ENCODE data around the gene KRTAP5-5.

DNA sequence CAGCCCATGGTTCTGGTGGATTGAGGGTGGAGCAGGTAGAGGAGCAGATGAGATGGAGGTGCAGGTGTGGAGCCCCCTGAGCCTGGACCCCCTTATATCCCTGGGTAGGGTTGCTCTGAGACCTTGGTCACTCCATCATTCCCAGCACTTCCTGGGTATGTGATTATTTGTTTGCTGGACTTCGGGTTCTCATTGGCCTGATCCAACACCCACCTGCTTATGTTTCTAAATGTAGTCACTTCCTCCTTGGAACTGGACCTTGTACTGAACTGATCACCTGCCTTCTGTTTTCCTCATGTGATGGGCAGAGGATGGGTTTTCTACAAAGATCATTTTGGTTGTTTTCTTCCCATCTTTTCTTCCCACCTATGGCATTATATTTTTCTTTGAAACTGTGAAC lies 7.5 kb upstream of the KRTAP5-5 start, which contains the start of gene KRTAP5-4:
- TF ChIP-seq, protein P1, sequence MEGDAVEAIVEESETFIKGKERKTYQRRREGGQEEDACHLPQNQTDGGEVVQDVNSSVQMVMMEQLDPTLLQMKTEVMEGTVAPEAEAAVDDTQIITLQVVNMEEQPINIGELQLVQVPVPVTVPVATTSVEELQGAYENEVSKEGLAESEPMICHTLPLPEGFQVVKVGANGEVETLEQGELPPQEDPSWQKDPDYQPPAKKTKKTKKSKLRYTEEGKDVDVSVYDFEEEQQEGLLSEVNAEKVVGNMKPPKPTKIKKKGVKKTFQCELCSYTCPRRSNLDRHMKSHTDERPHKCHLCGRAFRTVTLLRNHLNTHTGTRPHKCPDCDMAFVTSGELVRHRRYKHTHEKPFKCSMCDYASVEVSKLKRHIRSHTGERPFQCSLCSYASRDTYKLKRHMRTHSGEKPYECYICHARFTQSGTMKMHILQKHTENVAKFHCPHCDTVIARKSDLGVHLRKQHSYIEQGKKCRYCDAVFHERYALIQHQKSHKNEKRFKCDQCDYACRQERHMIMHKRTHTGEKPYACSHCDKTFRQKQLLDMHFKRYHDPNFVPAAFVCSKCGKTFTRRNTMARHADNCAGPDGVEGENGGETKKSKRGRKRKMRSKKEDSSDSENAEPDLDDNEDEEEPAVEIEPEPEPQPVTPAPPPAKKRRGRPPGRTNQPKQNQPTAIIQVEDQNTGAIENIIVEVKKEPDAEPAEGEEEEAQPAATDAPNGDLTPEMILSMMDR (IDR thresholded peaks at IDR 0.05; ENCODE audit: low read depth, low read length, missing input control), result no peak
- TF ChIP-seq EGR1 (IDR thresholded peaks at IDR 0.05; ENCODE audit: low read depth in 2 of 2) (no peak), GABPA (IDR thresholded peaks at IDR 0.05 in 1 of 2, conservative IDR thresholded peaks at IDR 0.05 in 1 of 2) (no peak), RAD21 (IDR thresholded peaks at IDR 0.05) (no peak), JUND (IDR thresholded peaks at IDR 0.05) (no peak), YY1 (IDR thresholded peaks at IDR 0.05) (no peak)
- TF ChIP-seq, protein P2, sequence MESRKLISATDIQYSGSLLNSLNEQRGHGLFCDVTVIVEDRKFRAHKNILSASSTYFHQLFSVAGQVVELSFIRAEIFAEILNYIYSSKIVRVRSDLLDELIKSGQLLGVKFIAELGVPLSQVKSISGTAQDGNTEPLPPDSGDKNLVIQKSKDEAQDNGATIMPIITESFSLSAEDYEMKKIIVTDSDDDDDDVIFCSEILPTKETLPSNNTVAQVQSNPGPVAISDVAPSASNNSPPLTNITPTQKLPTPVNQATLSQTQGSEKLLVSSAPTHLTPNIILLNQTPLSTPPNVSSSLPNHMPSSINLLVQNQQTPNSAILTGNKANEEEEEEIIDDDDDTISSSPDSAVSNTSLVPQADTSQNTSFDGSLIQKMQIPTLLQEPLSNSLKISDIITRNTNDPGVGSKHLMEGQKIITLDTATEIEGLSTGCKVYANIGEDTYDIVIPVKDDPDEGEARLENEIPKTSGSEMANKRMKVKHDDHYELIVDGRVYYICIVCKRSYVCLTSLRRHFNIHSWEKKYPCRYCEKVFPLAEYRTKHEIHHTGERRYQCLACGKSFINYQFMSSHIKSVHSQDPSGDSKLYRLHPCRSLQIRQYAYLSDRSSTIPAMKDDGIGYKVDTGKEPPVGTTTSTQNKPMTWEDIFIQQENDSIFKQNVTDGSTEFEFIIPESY (IDR thresholded peaks at IDR 0.05), result no peak
- TF ChIP-seq, protein P3, sequence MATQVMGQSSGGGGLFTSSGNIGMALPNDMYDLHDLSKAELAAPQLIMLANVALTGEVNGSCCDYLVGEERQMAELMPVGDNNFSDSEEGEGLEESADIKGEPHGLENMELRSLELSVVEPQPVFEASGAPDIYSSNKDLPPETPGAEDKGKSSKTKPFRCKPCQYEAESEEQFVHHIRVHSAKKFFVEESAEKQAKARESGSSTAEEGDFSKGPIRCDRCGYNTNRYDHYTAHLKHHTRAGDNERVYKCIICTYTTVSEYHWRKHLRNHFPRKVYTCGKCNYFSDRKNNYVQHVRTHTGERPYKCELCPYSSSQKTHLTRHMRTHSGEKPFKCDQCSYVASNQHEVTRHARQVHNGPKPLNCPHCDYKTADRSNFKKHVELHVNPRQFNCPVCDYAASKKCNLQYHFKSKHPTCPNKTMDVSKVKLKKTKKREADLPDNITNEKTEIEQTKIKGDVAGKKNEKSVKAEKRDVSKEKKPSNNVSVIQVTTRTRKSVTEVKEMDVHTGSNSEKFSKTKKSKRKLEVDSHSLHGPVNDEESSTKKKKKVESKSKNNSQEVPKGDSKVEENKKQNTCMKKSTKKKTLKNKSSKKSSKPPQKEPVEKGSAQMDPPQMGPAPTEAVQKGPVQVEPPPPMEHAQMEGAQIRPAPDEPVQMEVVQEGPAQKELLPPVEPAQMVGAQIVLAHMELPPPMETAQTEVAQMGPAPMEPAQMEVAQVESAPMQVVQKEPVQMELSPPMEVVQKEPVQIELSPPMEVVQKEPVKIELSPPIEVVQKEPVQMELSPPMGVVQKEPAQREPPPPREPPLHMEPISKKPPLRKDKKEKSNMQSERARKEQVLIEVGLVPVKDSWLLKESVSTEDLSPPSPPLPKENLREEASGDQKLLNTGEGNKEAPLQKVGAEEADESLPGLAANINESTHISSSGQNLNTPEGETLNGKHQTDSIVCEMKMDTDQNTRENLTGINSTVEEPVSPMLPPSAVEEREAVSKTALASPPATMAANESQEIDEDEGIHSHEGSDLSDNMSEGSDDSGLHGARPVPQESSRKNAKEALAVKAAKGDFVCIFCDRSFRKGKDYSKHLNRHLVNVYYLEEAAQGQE (IDR thresholded peaks at IDR 0.05), result no peak
- TF ChIP-seq, protein P4, sequence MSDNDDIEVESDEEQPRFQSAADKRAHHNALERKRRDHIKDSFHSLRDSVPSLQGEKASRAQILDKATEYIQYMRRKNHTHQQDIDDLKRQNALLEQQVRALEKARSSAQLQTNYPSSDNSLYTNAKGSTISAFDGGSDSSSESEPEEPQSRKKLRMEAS (IDR thresholded peaks at IDR 0.05), result no peak
